HG02852 (cell line): ENCODE results near the gene APLF.
"Not testable (repeated sequence)": the region's sequence is repeated elsewhere in the genome, so short reads cannot be mapped to it uniquely, and the experiment has no call there.

ENCODE experiments used
- ATAC-seq: cut with Tn5 transposase; IDR thresholded peaks from one replicate; pipeline ENCODE4 v1.9.1; 2021; ENCODE audit warnings: mild to moderate bottlenecking, moderate library complexity; ENCODE audit not compliant: unreplicated experiment

The APLF gene

GRCh38 chr2:68441179-68441993 lies 26.0 kb upstream of the APLF start:
- ATAC-seq = peak; percentile 98

GRCh38 chr2:68441994-68442322 lies 25.4 kb upstream of the APLF start:
- no peak for ATAC-seq

- not testable (repeated sequence) for ATAC-seq
Observed at GRCh38 chr2:68446425-68446824, 21.0 kb upstream of the APLF start.

- ATAC-seq = no peak
Observed at GRCh38 chr2:68447118-68447517, 20.3 kb upstream of the APLF start.

GRCh38 chr2:68448671-68449653 lies 18.4 kb upstream of the APLF start:
- no peak for ATAC-seq

- no peak for ATAC-seq
Observed at GRCh38 chr2:68452158-68452900, 15.1 kb upstream of the APLF start.

- ATAC-seq = no peak
Observed at GRCh38 chr2:68453761-68454360, 13.5 kb upstream of the APLF start.

- no peak for ATAC-seq
Observed at GRCh38 chr2:68454719-68455118, 12.7 kb upstream of the APLF start.

- no peak for ATAC-seq
Observed at GRCh38 chr2:68456198-68456597, 11.2 kb upstream of the APLF start.

GRCh38 chr2:68458981-68459380 lies 8.4 kb upstream of the APLF start:
- no peak for ATAC-seq

- ATAC-seq = no peak
Observed at GRCh38 chr2:68463287-68463877, 4.0 kb upstream of the APLF start.

GRCh38 chr2:68464651-68465050 lies 2.7 kb upstream of the APLF start:
- no peak for ATAC-seq

GRCh38 chr2:68465081-68465916 lies 2.1 kb upstream of the APLF start:
- ATAC-seq = no peak

GRCh38 chr2:68466361-68466777 lies 1.0 kb upstream of the APLF start:
- ATAC-seq = no peak

GRCh38 chr2:68466778-68467076 lies 658 bp upstream of the APLF start:
- peak; percentile 28 for ATAC-seq

- ATAC-seq = no peak
Observed at GRCh38 chr2:68468801-68469200, 1.4 kb downstream of the APLF start.

GRCh38 chr2:68469935-68470334 lies 2.5 kb downstream of the APLF start:
- no peak for ATAC-seq

- ATAC-seq = no peak
Observed at GRCh38 chr2:68471385-68471784, 4.0 kb downstream of the APLF start.

- no peak for ATAC-seq
Observed at GRCh38 chr2:68472796-68473414, 5.5 kb downstream of the APLF start.
